Measurements from ENCODE around the gene CLBA1.

- TF ChIP-seq POLR2A (IDR thresholded peaks at IDR 0.05) (no peak), CTCF (IDR thresholded peaks at IDR 0.05) (no peak)
Measured at GRCh38 chr14:104973135-104973384, 12.5 kb upstream of the CLBA1 start.

All from uterus (tissue), 2 donors.